SK-N-SH (cell line): Measurements from ENCODE around the gene MARCHF7. TPM values are rescaled to one million over a fixed set of nuclear protein-coding genes. Genes with fewer than 3 reads are reported as not detected.

Source experiments
- CTCF ChIA-PET: fragments of 300-600, 350-600 bp; formaldehyde crosslinking; extraction: SDS; loops from one replicate; lab custom pipeline; 2021; lab: Yijun Ruan, JAX
- POLR2A ChIA-PET: fragments of 350-600 bp; sonication (Branson Sonifier 250); formaldehyde crosslinking; extraction: SDS; loops from one replicate; lab custom pipeline; 2020; ENCODE audit warnings: antibody characterized with exemption, inconsistent platforms; lab: Yijun Ruan, JAX
- DNase-seq: peaks from one replicate; pipeline ENCODE4 v3.0.0; 2012
- H2AFZ ChIP-seq: fragments of 200-600 bp; sonication (generic); 2 replicates; pipeline ENCODE4 v1.8.1; 2016; ENCODE audit warnings: antibody characterized with exemption, mild to moderate bottlenecking, low read depth
- H3F3A ChIP-seq: fragments of 200-600 bp; sonication (generic); replicated peaks from 2 replicates; pipeline ENCODE3; 2016; ENCODE audit warnings: antibody characterized with exemption, mild to moderate bottlenecking; ENCODE audit not compliant: insufficient read depth
- H3K27ac ChIP-seq, 2 experiments: fragments of 200-500 bp in 1 of 2; fragments of 200-600 bp in 1 of 2; sonication (Bioruptor generic) in 1 of 2; sonication (generic), shearing (Covaris generic) in 1 of 2; 2 replicates each; pipeline versions ENCODE4 v1.5.1 to v1.6.1; 2014 to 2016; ENCODE audit warnings: low read depth in 2 of 2, inconsistent platforms in 1 of 2, low read length in 1 of 2, mild to moderate bottlenecking in 1 of 2, mixed read lengths in 1 of 2
- H3K27me3 ChIP-seq: fragments of 200-600 bp; sonication (generic), shearing (Covaris generic); 2 replicates; pipeline ENCODE4 v1.6.1; 2016; ENCODE audit warnings: mixed run types; ENCODE audit not compliant: insufficient read depth
- H3K36me3 ChIP-seq, 2 experiments: fragments of 200-500 bp in 1 of 2; fragments of 200-600 bp in 1 of 2; sonication (Bioruptor generic) in 1 of 2; sonication (generic) in 1 of 2; replicated peaks in 1 of 2; 2 replicates each; pipeline versions ENCODE3 to v1.5.1; 2014 to 2016; ENCODE audit warnings: low read length in 1 of 2, mild to moderate bottlenecking in 1 of 2; ENCODE audit not compliant: insufficient read depth in 2 of 2, control insufficient read depth in 1 of 2
- H3K4me1 ChIP-seq, 2 experiments: fragments of 200-500 bp in 1 of 2; fragments of 200-600 bp in 1 of 2; sonication (Bioruptor generic) in 1 of 2; sonication (generic), shearing (Covaris generic) in 1 of 2; 2 replicates each; pipeline versions ENCODE4 v1.5.1 to v1.6.1; 2014 to 2016; ENCODE audit warnings: low read depth in 1 of 2, low read length in 1 of 2, mixed run types in 1 of 2; ENCODE audit not compliant: insufficient read depth in 2 of 2, control insufficient read depth in 1 of 2
- H3K4me2 ChIP-seq: fragments of 200-600 bp; sonication (generic), shearing (Covaris generic); 2 replicates; pipeline ENCODE4 v1.6.1; 2017; ENCODE audit warnings: mixed run types
- H3K4me3 ChIP-seq, 2 experiments: fragments of 200-500 bp in 1 of 2; fragments of 200-600 bp in 1 of 2; sonication (Bioruptor generic) in 1 of 2; sonication (generic), shearing (Covaris generic) in 1 of 2; 2 replicates each; pipeline versions ENCODE4 v1.5.1 to v1.8.1; 2014 to 2016; ENCODE audit warnings: low read depth in 2 of 2, inconsistent platforms in 1 of 2, low read length in 1 of 2, mild to moderate bottlenecking in 1 of 2, mixed read lengths in 1 of 2, moderate library complexity in 1 of 2
- H3K79me2 ChIP-seq: fragments of 200-600 bp; sonication (generic); 2 replicates; pipeline ENCODE4 v1.8.1; 2017; ENCODE audit warnings: mild to moderate bottlenecking; ENCODE audit not compliant: insufficient read depth
- H3K9ac ChIP-seq: fragments of 200-600 bp; sonication (generic); 2 replicates; pipeline ENCODE4 v1.6.1; 2017; ENCODE audit warnings: mixed run types
- H3K9me2 ChIP-seq: fragments of 200-600 bp; sonication (generic); 2 replicates; pipeline ENCODE4 v1.6.1; 2017; ENCODE audit warnings: mixed run types
- H3K9me3 ChIP-seq: fragments of 200-600 bp; sonication (generic); 2 replicates; pipeline ENCODE4 v1.6.1; 2017; ENCODE audit warnings: mixed run types, mild to moderate bottlenecking, moderate library complexity
- H4K20me1 ChIP-seq: fragments of 200-600 bp; sonication (generic); 2 replicates; pipeline ENCODE4 v1.6.1; 2017; ENCODE audit warnings: mild to moderate bottlenecking, mixed run types; ENCODE audit not compliant: insufficient read depth
- CHD2 ChIP-seq: fragments of 150-350 bp; IDR thresholded peaks from 2 replicates; pipeline ENCODE4 v1.6.1; 2018; ENCODE audit warnings: low read length; ENCODE audit not compliant: partially characterized antibody
- EP300 ChIP-seq, 2 experiments: IDR thresholded peaks; 2 replicates each; pipeline versions ENCODE4 v1.4.0 to v1.6.1; 2012; ENCODE audit warnings: borderline replicate concordance in 1 of 2, low read depth in 1 of 2, low read length in 1 of 2
- EZH2phosphoT487 ChIP-seq: fragments of 200-600 bp; sonication (generic); IDR thresholded peaks from 2 replicates; pipeline ENCODE4 v1.6.1; 2017; ENCODE audit warnings: low read depth, mixed run types, mild to moderate bottlenecking, antibody characterized with exemption, moderate library complexity, borderline replicate concordance
- FOSL2 ChIP-seq: IDR thresholded peaks from 2 replicates; pipeline ENCODE4 v1.4.0; 2012; ENCODE audit warnings: low read depth, mild to moderate bottlenecking, moderate library complexity, borderline replicate concordance
- FOXM1 ChIP-seq: IDR thresholded peaks from 2 replicates; pipeline ENCODE4 v1.4.0; 2012; ENCODE audit warnings: low read depth, mild to moderate bottlenecking
- GATA2 ChIP-seq: sonication (generic); formaldehyde crosslinking; IDR thresholded peaks from 2 replicates; pipeline ENCODE4 v1.5.0; 2020; ENCODE audit warnings: mild to moderate bottlenecking, missing genetic modification reagents
- JUND ChIP-seq: IDR thresholded peaks from 2 replicates; pipeline ENCODE4 v1.4.0; 2012
- MAX ChIP-seq: IDR thresholded peaks from 2 replicates; pipeline ENCODE4 v1.4.0; 2012; ENCODE audit warnings: low read depth
- MEF2A ChIP-seq: IDR thresholded peaks from 2 replicates; pipeline ENCODE4 v1.4.0; 2012; ENCODE audit warnings: low read depth, borderline replicate concordance
- NFIC ChIP-seq: IDR thresholded peaks from 2 replicates; pipeline ENCODE4 v1.4.0; 2012; ENCODE audit warnings: borderline replicate concordance
- NRF1 ChIP-seq: IDR thresholded peaks from 2 replicates; pipeline ENCODE4 v1.6.1; 2012; ENCODE audit warnings: low read depth, mild to moderate bottlenecking, low read length
- PBX3 ChIP-seq: IDR thresholded peaks from 2 replicates; pipeline ENCODE4; 2012
- RAD21 ChIP-seq: IDR thresholded peaks from 2 replicates; pipeline ENCODE4 v1.6.1; 2012; ENCODE audit warnings: mild to moderate bottlenecking, low read length
- REST ChIP-seq: IDR thresholded peaks from 2 replicates; pipeline ENCODE4 v1.6.1; 2012; ENCODE audit warnings: mild to moderate bottlenecking, low read depth, low read length, moderate library complexity
- RXRA ChIP-seq: IDR thresholded peaks from 2 replicates; pipeline ENCODE4 v1.4.0; 2012; ENCODE audit warnings: low read depth, mild to moderate bottlenecking, borderline replicate concordance
- SIN3A ChIP-seq: IDR thresholded peaks from 2 replicates; pipeline ENCODE4 v1.6.1; 2012; ENCODE audit warnings: low read depth, mild to moderate bottlenecking, low read length, moderate library complexity, borderline replicate concordance
- TAF1 ChIP-seq: IDR thresholded peaks from 2 replicates; pipeline ENCODE4 v1.6.1; 2012; ENCODE audit warnings: low read depth, mild to moderate bottlenecking, low read length, moderate library complexity, borderline replicate concordance
- TCF12 ChIP-seq: IDR thresholded peaks from 2 replicates; pipeline ENCODE4 v1.4.0; 2012
- TEAD4 ChIP-seq: IDR thresholded peaks from 2 replicates; pipeline ENCODE4 v1.4.0; 2012; ENCODE audit warnings: mild to moderate bottlenecking, borderline replicate concordance; ENCODE audit not compliant: insufficient read depth
- WGBS: methylation state at CpG from one replicate; pipeline ENCODE4 v1.1.6; 2017; ENCODE audit warnings: low lambda C conversion rate; 5-methylcytosine and 5-hydroxymethylcytosine counted together
- polyA plus RNA-seq, 3 experiments: library from polyadenylated mRNA; depleted of rRNA; stranded (reverse); fragments of >200 nt; gene quantifications; 2 replicates each; pipeline ENCODE4 v1.2.3, GENCODE V29; 2012
- TF ChIP-seq, protein P1 (sequence below): IDR thresholded peaks from 2 replicates; pipeline ENCODE4 v1.4.0; 2012; ENCODE audit warnings: low read depth, borderline replicate concordance

MARCHF7 gene
- polyA plus RNA-seq, 1 of the 3 experiments (the other 2 are of a cell fraction): 20.3 TPM

DNA sequence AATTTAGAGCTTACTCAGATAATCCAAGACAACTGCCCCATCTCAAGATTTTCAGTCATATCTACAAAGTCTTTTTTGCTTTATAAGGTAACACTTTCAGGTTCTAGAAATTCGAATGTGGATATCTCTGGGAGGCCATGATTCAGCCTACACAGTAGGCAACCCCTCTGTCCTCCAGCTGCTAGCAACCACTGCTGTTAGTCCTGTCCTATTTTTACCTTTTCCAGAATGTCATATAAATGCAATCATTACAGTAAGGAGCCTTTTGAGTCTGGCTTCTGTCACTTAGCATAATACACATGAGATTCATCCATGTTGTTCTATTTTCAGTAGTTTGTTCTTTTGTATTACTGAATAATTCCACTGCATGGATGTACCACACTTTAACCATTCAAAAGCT is 28.5 kb upstream of the MARCHF7 start:
- Histone ChIP-seq H3K4me1 (no peaks in the 10 kb centered on the region; a peak in 1 of 4 replicates), H3K4me2 (no peak overlapping the region), H4K20me1 (no peaks in the 10 kb centered on the region), H3K27me3 (no peaks in the 10 kb centered on the region), H3K4me3 (no peak overlapping the region), H3K79me2 (no peaks in the 10 kb centered on the region), H3K36me3 (no peaks in the 10 kb centered on the region)
- DNase-seq: no peak
- POLR2A ChIA-PET: no interaction called here
- TF ChIP-seq NFIC (no peak), EZH2phosphoT487 (no peak), TAF1 (no peak), CHD2 (no peak), TEAD4 (no peak), REST (no peak), GATA2 (CRISPR knock-in tag) (no peak), MAX (no peak), RXRA (no peak), PBX3 (no peak), MEF2A (no peak), RAD21 (no peak), TCF12 (no peak), EP300 (IDR thresholded peaks at IDR 0.05; ENCODE audit: borderline replicate concordance in 1 of 2, low read depth in 1 of 2, low read length in 1 of 2) (no peak), FOSL2 (no peak), SIN3A (no peak), JUND (no peak), NRF1 (no peak), FOXM1 (no peak)
- TF ChIP-seq, protein P1, sequence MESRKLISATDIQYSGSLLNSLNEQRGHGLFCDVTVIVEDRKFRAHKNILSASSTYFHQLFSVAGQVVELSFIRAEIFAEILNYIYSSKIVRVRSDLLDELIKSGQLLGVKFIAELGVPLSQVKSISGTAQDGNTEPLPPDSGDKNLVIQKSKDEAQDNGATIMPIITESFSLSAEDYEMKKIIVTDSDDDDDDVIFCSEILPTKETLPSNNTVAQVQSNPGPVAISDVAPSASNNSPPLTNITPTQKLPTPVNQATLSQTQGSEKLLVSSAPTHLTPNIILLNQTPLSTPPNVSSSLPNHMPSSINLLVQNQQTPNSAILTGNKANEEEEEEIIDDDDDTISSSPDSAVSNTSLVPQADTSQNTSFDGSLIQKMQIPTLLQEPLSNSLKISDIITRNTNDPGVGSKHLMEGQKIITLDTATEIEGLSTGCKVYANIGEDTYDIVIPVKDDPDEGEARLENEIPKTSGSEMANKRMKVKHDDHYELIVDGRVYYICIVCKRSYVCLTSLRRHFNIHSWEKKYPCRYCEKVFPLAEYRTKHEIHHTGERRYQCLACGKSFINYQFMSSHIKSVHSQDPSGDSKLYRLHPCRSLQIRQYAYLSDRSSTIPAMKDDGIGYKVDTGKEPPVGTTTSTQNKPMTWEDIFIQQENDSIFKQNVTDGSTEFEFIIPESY: no peak
- TF ChIP-seq, all 33 proteins: peak for 0
- CTCF ChIA-PET: no interaction called here
- Histone ChIP-seq H3K9me3 (no peaks in the 10 kb centered on the region), H2AFZ (no peak overlapping the region), H3K9me2 (no peaks in the 10 kb centered on the region), H3F3A (peaks cover 12% of the 10 kb centered on the region), H3K27ac (no peak overlapping the region), H3K9ac (no peak overlapping the region)
- WGBS: 79% methylated on average over 1 of the region's 1 CpG
